Measurements from ENCODE around the gene NCKAP5. TPM values are rescaled to one million over a fixed set of nuclear protein-coding genes. Genes with fewer than 3 reads are reported as not detected.

NCKAP5 gene
- total RNA-seq, 2 experiments from 2014 or later: not detected

DNA sequence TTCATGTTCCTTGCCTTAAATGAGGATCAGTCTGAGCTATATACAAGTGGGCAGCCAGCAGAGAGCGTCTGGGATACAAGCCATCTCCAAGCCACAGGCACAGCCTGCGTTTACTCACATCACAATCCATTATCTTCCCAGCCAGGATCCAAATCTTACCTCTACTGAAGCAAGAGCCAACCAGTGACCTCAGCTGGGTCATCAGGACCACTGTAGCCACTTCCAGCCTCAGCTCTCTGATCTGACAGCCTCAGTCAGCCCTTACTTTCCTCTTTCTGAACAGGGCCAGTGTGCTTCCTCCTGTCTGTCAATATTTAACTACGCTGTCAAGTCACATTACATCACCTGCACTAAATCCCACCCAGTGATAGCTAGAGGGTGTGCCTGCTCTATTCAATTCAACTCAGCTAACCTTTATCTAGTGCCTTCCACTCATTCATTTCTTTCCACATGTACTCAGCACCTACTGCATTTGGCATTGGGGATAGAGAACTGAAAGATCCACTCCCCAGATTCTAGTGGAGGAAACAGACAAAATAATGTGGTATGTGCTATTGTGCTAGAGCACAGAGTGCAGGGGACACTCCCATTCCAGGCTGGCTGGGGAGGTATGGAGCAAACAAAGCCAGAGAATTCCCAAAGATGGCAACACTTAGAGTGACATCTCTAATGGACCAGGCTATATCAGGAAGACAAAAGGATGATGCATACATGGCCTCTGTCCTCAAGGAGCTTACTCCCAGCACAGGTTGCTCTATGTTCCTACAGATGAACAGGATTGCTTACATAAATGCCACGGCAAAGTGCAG lies 146.5 kb downstream of the NCKAP5 start:
- Mint-ChIP-seq H3K9me3 (no peaks in the 10 kb centered on the region), H3K4me3 (no peak overlapping the region), H3K27me3 (no peaks in the 10 kb centered on the region), H3K27ac (no peak overlapping the region), H3K4me1 (ENCODE audit: low read depth) (no peaks in the 10 kb centered on the region), H3K36me3 (ENCODE audit: low read depth) (no peaks in the 10 kb centered on the region)
- intact Hi-C loops (cut with micrococcal nuclease): no loop called here
- ChIA-PET CTCF (no interaction called here), POLR2A (no interaction called here)
- TF ChIP-seq, protein P1, sequence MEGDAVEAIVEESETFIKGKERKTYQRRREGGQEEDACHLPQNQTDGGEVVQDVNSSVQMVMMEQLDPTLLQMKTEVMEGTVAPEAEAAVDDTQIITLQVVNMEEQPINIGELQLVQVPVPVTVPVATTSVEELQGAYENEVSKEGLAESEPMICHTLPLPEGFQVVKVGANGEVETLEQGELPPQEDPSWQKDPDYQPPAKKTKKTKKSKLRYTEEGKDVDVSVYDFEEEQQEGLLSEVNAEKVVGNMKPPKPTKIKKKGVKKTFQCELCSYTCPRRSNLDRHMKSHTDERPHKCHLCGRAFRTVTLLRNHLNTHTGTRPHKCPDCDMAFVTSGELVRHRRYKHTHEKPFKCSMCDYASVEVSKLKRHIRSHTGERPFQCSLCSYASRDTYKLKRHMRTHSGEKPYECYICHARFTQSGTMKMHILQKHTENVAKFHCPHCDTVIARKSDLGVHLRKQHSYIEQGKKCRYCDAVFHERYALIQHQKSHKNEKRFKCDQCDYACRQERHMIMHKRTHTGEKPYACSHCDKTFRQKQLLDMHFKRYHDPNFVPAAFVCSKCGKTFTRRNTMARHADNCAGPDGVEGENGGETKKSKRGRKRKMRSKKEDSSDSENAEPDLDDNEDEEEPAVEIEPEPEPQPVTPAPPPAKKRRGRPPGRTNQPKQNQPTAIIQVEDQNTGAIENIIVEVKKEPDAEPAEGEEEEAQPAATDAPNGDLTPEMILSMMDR (IDR thresholded peaks at IDR 0.05): no peak
- no peak for ATAC-seq
- DNase-seq: no peak

DNA sequence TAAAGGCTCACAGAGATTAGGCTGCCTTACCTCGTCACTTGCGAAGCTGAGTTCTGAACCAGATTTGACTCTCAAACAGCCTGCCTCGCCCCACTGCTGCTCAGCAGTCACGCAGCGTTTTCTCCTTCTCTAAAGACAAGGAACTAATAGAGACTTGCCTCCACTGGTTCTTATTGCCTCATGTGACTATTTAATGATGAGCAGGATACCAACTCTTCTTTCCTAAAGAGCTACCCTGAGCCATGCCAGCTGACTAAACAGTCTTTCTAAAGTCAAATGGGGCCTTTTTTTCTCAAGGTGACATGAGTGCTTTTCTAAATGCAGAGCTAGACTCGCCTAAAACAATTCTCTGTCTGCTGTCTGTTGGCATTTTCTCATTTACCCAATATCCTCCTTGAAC lies 147.5 kb downstream of the NCKAP5 start:
- ATAC-seq (no peak), DNase-seq (no peak)
- Mint-ChIP-seq H3K9me3 (no peaks in the 10 kb centered on the region), H3K27me3 (no peaks in the 10 kb centered on the region), H3K36me3 (ENCODE audit: low read depth) (no peaks in the 10 kb centered on the region), H3K27ac (no peak overlapping the region), H3K4me1 (ENCODE audit: low read depth) (no peaks in the 10 kb centered on the region), H3K4me3 (no peak overlapping the region)
- TF ChIP-seq, protein P1 (IDR thresholded peaks at IDR 0.05): no peak
- ChIA-PET CTCF (no interaction called here), POLR2A (no interaction called here)
- intact Hi-C loops (cut with micrococcal nuclease): no loop called here

DNA sequence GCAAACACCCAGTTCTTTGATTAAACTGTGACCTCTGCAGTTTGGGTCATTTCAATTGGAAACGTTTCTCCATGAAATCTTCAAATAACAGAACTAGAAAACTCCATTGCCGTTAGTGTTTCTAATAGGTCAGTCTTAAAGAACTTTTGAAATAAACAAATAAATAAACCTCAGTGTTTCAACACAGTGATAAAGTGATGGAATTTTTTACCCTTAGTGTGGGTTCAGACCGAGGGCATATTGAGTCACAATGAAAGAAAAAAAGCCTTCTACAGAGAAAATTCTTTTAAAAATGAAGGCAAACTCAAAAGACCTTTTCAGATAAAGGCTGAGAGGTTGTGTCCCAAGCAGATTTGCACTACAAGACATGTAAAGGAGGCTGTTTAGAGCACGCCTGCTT lies 149.6 kb downstream of the NCKAP5 start:
- CTCF ChIA-PET: no interaction called here
- Mint-ChIP-seq H3K27me3 (no peaks in the 10 kb centered on the region), H3K9me3 (no peaks in the 10 kb centered on the region), H3K27ac (no peak overlapping the region), H3K36me3 (ENCODE audit: low read depth) (no peaks in the 10 kb centered on the region), H3K4me1 (ENCODE audit: low read depth) (no peaks in the 10 kb centered on the region), H3K4me3 (no peak overlapping the region)
- intact Hi-C loops (cut with micrococcal nuclease): no loop called here
- TF ChIP-seq, protein P1 (IDR thresholded peaks at IDR 0.05): no peak
- no peak for ATAC-seq
- no peak for DNase-seq
- POLR2A ChIA-PET: no interaction called here

DNA sequence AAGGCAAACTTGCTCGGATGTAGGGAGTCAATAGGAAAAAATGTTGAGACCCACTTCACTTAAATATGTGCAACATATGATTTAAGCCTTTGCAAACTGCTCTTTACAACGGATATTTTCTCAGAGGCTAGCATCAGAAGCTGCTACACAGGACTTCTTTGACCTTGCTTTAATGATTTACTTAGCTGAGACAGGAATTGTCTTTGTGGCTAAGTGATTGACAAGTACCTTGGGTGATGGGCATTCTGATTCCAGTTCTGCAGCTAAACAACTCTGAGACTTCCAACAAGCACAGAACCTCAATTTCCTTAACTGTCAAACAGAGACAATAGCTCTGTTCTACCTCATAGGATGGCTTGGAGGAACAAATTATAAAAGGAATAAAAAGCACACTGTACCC lies 150.2 kb downstream of the NCKAP5 start:
- H3K9me3 Mint-ChIP-seq: no peaks in the 10 kb centered on the region
- H3K27ac Mint-ChIP-seq: no peak overlapping the region
- POLR2A ChIA-PET: no interaction called here
- intact Hi-C loops (cut with micrococcal nuclease): no loop called here
- no peak overlapping the region for H3K4me3 Mint-ChIP-seq
- no peak for DNase-seq
- CTCF ChIA-PET: no interaction called here
- TF ChIP-seq, protein P1 (IDR thresholded peaks at IDR 0.05): no peak
- no peak for ATAC-seq
- H3K36me3 Mint-ChIP-seq (ENCODE audit: low read depth): no peaks in the 10 kb centered on the region
- no peaks in the 10 kb centered on the region for H3K4me1 Mint-ChIP-seq (ENCODE audit: low read depth)
- no peaks in the 10 kb centered on the region for H3K27me3 Mint-ChIP-seq

DNA sequence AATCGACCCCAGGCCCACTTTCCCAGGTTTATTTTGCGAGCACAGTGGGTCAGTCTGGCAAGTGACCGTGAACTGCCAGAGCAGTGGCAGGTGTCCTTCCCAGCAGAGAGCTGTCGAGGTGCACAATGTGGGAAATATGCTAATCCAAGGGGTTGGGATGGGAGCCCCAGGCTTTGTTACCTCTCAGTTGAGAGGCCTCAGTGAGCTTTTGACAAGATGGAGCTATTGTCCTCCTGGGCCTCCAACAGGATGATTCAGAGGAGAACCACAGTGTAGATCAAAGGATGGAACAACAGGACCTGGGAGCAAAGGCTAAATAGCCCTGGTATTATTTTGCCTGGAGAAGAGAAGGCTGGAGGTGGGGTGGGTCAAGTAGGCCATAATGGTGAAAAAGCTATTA lies 150.8 kb downstream of the NCKAP5 start:
- Mint-ChIP-seq H3K9me3 (no peaks in the 10 kb centered on the region), H3K4me3 (no peak overlapping the region), H3K36me3 (ENCODE audit: low read depth) (no peaks in the 10 kb centered on the region), H3K27me3 (no peaks in the 10 kb centered on the region), H3K4me1 (ENCODE audit: low read depth) (no peaks in the 10 kb centered on the region), H3K27ac (no peak overlapping the region)
- TF ChIP-seq, protein P1 (IDR thresholded peaks at IDR 0.05): no peak
- ChIA-PET POLR2A (no interaction called here), CTCF (no interaction called here)
- ATAC-seq (no peak), DNase-seq (no peak)
- intact Hi-C loops (cut with micrococcal nuclease): no loop called here
